GM18868 (cell line): ENCODE measurements around the gene AZGP1.
"Not testable (repeated sequence)": the region's sequence is repeated elsewhere in the genome, so short reads cannot be mapped to it uniquely, and the experiment has no call there.

Experiments used
- ATAC-seq: cut with Tn5 transposase; IDR thresholded peaks from one replicate; pipeline ENCODE4 v1.9.1; 2021; ENCODE audit warnings: mild to moderate bottlenecking, moderate library complexity; ENCODE audit not compliant: unreplicated experiment

AZGP1 gene

DNA sequence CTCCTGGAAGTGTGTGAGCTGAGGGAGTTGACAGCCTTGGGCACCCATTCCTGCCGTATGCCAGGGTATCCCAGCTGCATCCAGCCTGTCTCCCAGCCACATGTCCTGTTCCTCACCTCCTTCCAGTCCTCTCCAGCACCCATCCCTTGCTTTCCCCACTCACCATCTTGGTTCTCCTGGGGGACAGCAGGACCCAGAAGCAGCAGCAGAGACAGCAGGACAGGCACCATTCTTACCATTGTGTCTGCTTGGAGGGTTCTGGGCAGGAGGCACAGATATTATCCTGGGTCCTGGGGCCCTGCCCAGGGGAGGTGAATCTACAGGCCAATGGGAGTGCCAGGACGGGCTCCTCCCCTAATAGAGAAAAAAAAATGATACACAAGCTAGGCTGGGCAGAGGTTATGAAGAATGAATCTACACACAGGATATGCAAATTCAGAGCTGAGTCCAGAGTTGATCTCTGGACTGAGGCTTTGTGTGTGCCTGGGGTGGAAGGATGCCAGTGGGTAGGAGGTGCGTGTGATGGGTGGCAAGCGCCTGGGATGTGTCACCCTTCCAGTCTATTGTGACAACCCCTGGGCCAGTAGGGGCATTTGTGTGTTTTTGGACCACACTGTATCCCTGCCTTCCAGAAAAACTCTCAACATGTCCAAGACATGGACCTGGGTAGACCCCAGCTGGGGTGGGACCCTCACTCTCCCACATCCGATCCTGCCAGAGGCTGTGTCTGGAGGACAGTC is at the start of gene AZGP1:
AZGP1 (minus strand) TSS at position 250 of the 740 bp plus-strand sequence; CDS start at position 239, 11 bp downstream.
- ATAC-seq, result no peak

GRCh38 chr7:100024020-100024619 is 48.3 kb upstream of the AZGP1 start:
- no peak for ATAC-seq

GRCh38 chr7:100023526-100023925 is 47.7 kb upstream of the AZGP1 start:
- ATAC-seq, result no peak

- ATAC-seq, result no peak
Observed at GRCh38 chr7:100022621-100023020, 46.8 kb upstream of the AZGP1 start.

DNA sequence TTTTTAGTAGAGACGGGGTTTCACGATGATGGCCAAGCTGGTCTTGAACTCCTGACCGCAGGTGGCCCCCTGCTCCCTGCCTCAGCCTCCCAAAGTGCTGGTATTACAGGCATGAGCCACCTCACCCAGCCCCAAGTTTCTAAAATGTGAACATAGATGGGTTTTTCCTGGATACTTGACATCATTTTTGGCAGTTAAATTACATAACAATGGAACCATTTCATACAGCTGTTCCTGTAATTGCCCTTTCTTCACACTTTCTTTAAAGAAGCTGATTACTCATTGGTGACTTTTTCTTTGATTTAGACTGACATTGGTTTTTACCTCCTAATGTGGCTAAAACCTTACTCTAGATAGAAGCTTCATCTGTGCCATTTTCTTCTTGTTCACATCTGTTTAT is 45.5 kb upstream of the AZGP1 start:
- no peak for ATAC-seq

- no peak for ATAC-seq
Observed at GRCh38 chr7:100019908-100020307, 44.1 kb upstream of the AZGP1 start.

GRCh38 chr7:100017875-100018274 is 42.0 kb upstream of the AZGP1 start:
- no peak for ATAC-seq

DNA sequence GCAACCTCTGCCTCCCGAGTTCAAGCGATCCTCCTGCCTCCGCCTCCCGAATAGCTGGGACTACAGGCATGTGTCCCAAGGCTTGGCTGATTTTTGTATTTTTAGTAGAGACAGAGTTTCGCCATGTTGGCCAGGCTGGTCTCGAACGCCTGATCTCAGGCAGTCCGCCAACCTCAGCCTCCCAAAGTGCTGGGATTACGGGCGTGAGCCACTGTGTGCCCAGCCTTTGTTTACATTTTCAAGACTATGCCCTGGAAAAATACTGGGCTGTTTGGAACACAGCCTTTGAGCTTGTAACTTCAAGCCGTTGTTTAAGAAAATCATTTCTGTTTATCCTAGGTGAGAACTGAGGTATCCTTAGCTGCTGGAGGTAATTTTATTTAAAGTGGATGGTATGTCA is 41.5 kb upstream of the AZGP1 start:
- no peak for ATAC-seq

DNA sequence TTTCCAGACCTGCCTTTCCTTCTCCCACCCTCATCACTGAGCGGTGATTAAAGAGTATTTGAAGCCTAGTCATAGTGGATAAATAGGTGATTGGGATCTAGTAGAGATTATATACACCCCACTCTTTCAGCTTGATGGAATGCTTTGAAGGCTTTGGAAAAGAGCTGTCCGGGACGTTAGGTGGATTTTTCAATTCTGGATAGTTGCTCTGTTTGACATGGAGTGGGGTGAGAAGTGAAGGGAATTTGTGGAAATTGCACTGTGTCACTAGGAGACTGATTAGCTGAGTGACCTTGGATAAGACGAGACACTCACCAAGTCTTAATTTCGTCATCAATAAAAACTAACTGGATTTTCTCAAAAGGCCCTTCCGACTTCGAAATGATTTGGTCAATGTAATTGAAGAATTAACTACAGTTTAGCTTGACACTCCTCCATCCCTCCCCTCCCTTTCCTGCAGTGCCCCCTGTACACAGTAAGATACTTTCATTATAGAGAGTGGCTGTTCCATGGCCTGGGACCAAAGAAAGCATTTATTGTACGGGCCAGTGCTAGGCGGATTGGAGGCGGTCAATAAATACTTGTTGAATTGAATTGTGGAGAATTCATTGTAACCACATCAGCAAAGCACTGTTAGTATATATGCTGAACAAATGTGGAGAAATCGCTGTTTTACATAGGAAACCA is 40.5 kb upstream of the AZGP1 start:
- no peak for ATAC-seq

- peak; percentile 97 for ATAC-seq
Observed at GRCh38 chr7:100015232-100016214, 39.7 kb upstream of the AZGP1 start, which contains the start of gene ZKSCAN1. ZKSCAN1 (plus strand) TSS chr7:100015596; CDS start chr7:100023507, 7,911 bp downstream.

DNA sequence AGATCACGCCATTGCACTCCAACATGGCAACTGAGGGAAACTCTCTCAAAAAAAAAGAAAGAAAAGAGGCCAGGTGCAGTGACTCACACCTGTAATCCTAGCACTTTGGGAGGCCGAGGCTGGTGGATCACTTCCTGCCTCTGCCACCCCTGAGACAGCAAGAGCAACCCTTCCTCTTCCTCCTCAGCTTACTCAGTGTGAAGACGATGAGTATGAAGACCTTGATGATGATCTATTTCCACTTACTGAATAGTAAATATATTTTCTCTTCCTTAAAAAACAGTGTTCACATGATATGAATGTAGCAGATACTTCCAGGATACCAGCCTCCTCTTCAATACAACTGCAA is 37.5 kb upstream of the AZGP1 start:
- ATAC-seq, result no peak

GRCh38 chr7:100012385-100013327 is 36.8 kb upstream of the AZGP1 start:
- not testable (repeated sequence) for ATAC-seq

GRCh38 chr7:100011516-100011915 is 35.7 kb upstream of the AZGP1 start:
- ATAC-seq, result no peak

DNA sequence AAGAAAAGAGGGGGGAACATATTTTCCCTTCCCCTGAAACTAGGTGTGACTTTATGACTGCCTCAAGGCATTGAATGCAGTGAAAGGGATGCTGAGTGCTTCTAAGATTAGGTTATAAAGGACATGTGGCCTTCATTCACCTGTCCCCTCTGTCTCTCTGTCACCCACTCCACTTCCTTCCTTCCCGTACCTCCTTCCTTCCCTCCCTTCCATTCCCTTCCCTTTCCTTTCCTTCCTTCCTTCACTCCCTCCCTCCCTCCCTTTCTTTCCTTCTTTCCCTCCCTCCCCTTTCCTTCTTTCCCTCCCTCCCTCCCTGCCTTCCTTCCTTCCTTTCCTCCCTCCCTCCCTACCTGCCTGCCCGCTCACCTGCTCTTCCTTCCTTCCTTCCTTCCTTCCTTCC is 35.1 kb upstream of the AZGP1 start:
- ATAC-seq, result no peak

- ATAC-seq, result not testable (repeated sequence)
Observed at GRCh38 chr7:100009952-100010351, 34.1 kb upstream of the AZGP1 start.

DNA sequence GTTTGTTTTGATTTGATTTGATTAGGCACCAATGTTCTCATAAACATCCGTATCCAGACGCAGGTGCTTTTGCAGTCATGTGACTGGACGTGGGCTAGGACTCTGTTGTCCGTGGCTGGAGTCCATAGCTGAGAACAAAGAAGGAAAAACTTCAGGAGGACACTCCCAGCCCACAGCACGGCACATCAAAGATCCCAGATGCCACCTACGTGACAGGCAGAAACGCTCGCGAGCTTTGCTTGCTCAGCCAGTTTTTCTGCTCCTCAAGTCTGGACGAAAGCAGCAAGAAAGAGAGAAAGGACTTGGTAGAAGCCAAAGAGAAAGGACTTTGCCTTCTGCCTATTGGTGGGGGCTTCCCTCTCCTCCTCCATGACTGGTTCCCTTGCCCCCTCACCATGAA is 32.7 kb upstream of the AZGP1 start:
- ATAC-seq, result no peak

GRCh38 chr7:100007887-100008286 is 32.1 kb upstream of the AZGP1 start:
- no peak for ATAC-seq

- no peak for ATAC-seq
Observed at GRCh38 chr7:100003711-100004661, 28.2 kb upstream of the AZGP1 start.

DNA sequence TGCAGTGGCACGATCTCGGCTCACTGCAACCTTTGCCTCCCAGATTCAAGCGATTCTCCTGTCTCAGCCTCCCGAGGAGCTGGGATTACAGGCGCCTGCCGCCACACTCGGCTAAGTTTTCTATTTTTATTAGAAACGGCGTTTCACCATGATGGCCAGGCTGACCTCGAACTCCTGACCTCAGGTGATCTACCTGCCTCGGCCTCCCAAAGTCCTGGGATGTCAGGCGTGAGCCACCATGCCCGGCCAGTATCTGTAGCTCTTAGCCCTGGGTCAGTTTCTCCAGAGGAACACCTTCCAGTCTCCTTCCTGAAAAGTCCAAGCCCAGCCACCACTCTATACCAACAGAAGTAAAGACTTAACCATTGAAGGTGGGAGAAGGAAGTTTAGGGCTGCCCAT is 24.4 kb upstream of the AZGP1 start:
- no peak for ATAC-seq
